Ishikawa (cell line): ENCODE measurements around the gene LDHAL6B.

Source experiments
- CEBPB ChIP-seq: IDR thresholded peaks from 2 replicates; pipeline ENCODE4 v1.6.1; 2012
- EP300 ChIP-seq: IDR thresholded peaks from 2 replicates; pipeline ENCODE4 v1.6.1; 2012; ENCODE audit warnings: borderline replicate concordance
- RAD21 ChIP-seq: IDR thresholded peaks from 2 replicates; pipeline ENCODE4 v1.6.1; 2012; ENCODE audit warnings: low read depth
- REST ChIP-seq: IDR thresholded peaks from 2 replicates; pipeline ENCODE4 v1.6.1; 2012; ENCODE audit warnings: low read depth, mild to moderate bottlenecking
- TAF1 ChIP-seq: IDR thresholded peaks from 2 replicates; pipeline ENCODE4 v1.6.1; 2012; ENCODE audit warnings: low read depth, mild to moderate bottlenecking
- TEAD4 ChIP-seq: IDR thresholded peaks from 2 replicates; pipeline ENCODE4 v1.6.1; 2012
- USF1 ChIP-seq: IDR thresholded peaks from 2 replicates; pipeline ENCODE4 v1.6.1; 2012
- YY1 ChIP-seq: IDR thresholded peaks from 2 replicates; pipeline ENCODE4 v1.6.1; 2012; ENCODE audit warnings: low read depth
- ZBTB7A ChIP-seq: IDR thresholded peaks from 2 replicates; pipeline ENCODE4 v1.6.1; 2012; ENCODE audit warnings: low read depth

GRCh38 chr15:59210186-59210585 is 3.5 kb downstream of the LDHAL6B start:
- no peak for TF ChIP-seq RAD21
- TF ChIP-seq CEBPB: no peak
- TF ChIP-seq REST: no peak
- no peak for TF ChIP-seq EP300
- TF ChIP-seq ZBTB7A: no peak
- TF ChIP-seq USF1: no peak
- no peak for TF ChIP-seq YY1
- no peak for TF ChIP-seq TEAD4
- no peak for TF ChIP-seq TAF1
